ENCODE data around the gene TOM1. TPM values are rescaled to one million over a fixed set of nuclear protein-coding genes. Genes with fewer than 3 reads are reported as not detected.

The TOM1 gene
- total and polyA plus RNA-seq, 2 of the 13 experiments (the other 11 are each of a cell fraction or from before 2014, with no cell fraction given), result 30.8 to 87.3 TPM

- TF ChIP-seq ZNF430 (CRISPR knock-in tag; IDR thresholded peaks at IDR 0.05), result no peak
- TF ChIP-seq ZBTB7B (CRISPR knock-in tag; IDR thresholded peaks at IDR 0.05), result peak; percentile 76
- peak; percentile 70; the same call in 1 of the 2 replicates for TF ChIP-seq THRA (CRISPR knock-in tag; IDR thresholded peaks at IDR 0.05; ENCODE audit: borderline replicate concordance)
- peak; percentile 53; the same call in 1 of the 2 replicates for TF ChIP-seq SIN3A (IDR thresholded peaks at IDR 0.05; ENCODE audit: borderline replicate concordance, low read depth, low read length)
- TF ChIP-seq ZNF879 (CRISPR knock-in tag; IDR thresholded peaks at IDR 0.05), result no peak
- TF ChIP-seq JUND (CRISPR knock-in tag; IDR thresholded peaks at IDR 0.05), result peak; percentile 24; the same call in 1 of the 2 replicates
- TF ChIP-seq ZBTB44 (CRISPR knock-in tag; IDR thresholded peaks at IDR 0.05), result no peak
- peak; percentile 15; the same call in 1 of the 2 replicates for TF ChIP-seq HNF4G (IDR thresholded peaks at IDR 0.05; ENCODE audit: borderline replicate concordance, low read depth, low read length)
- TF ChIP-seq HNF4G (CRISPR knock-in tag; IDR thresholded peaks at IDR 0.05; ENCODE audit: borderline replicate concordance, low read depth), result no peak
- TF ChIP-seq, protein P1, sequence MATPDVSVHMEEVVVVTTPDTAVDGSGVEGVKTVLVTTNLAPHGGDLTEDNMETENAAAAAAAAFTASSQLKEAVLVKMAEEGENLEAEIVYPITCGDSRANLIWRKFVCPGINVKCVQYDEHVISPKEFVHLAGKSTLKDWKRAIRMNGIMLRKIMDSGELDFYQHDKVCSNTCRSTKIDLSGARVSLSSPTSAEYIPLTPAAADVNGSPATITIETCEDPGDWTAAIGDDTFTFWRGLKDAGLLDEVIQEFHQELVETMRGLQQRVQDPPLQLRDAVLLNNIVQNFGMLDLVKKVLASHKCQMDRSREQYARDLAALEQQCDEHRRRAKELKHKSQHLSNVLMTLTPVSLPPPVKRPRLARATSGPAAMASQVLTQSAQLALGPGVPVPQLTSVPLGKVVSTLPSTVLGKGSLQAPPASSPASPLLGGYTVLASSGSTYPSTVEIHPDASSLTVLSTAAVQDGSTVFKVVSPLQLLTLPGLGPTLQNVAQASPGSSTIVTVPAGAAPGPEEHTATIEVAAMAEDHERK (CRISPR knock-in tag; IDR thresholded peaks at IDR 0.05; ENCODE audit: low read depth), result 0 out of 2 replicates have a peak, but pooled peaks have one; percentile 27
- 0 out of 2 replicates have a peak, but pooled peaks have one; percentile 48 for TF ChIP-seq ATF3 (CRISPR knock-in tag; IDR thresholded peaks at IDR 0.05)
- 0 out of 2 replicates have a peak, but pooled peaks have one; percentile 3 for TF ChIP-seq CEBPG (CRISPR knock-in tag; IDR thresholded peaks at IDR 0.05)
- TF ChIP-seq KDM3A (CRISPR knock-in tag; IDR thresholded peaks at IDR 0.05; ENCODE audit: low read depth), result peak; percentile 89; the same call in 1 of the 2 replicates
- no peak; the same call in 1 of the 2 replicates for TF ChIP-seq ZMYM3 (CRISPR knock-in tag; IDR thresholded peaks at IDR 0.05)
- no peak for TF ChIP-seq GABPA (IDR thresholded peaks at IDR 0.05; ENCODE audit: low read depth, low read length)
- no peak for TF ChIP-seq GABPA (CRISPR knock-in tag; IDR thresholded peaks at IDR 0.05; ENCODE audit: low read depth)
- TF ChIP-seq MYC (CRISPR knock-in tag; IDR thresholded peaks at IDR 0.05; ENCODE audit: borderline replicate concordance), result no peak
- no peak for TF ChIP-seq ZNF124 (CRISPR knock-in tag; IDR thresholded peaks at IDR 0.05)
- TF ChIP-seq STAG1 (CRISPR knock-in tag; IDR thresholded peaks at IDR 0.05), result peak; percentile 98
- TF ChIP-seq GATAD2A (CRISPR knock-in tag; IDR thresholded peaks at IDR 0.05), result peak; percentile 58; the same call in 1 of the 2 replicates
- 0 out of 2 replicates have a peak, but pooled peaks have one; percentile 41 for TF ChIP-seq CCDC6 (CRISPR knock-in tag; IDR thresholded peaks at IDR 0.05)
- TF ChIP-seq CERS6 (CRISPR knock-in tag; IDR thresholded peaks at IDR 0.05), result no peak
- TF ChIP-seq MBNL3 (CRISPR knock-in tag; conservative IDR thresholded peaks at IDR 0.05), result no peak
- TF ChIP-seq ZNF703 (CRISPR knock-in tag; IDR thresholded peaks at IDR 0.05; ENCODE audit: borderline replicate concordance), result no peak
Observed at GRCh38 chr22:35350539-35351503, 51.1 kb downstream of the TOM1 start (continued).
